22Rv1 (cell line): ENCODE results near the gene RAVER1.

ENCODE experiments used
- H3K27ac ChIP-seq: fragments of 450-650 bp; 2 replicates; pipeline ENCODE4 v1.5.1; 2017
- CTCF ChIP-seq: fragments of 450-650 bp; IDR thresholded peaks from 2 replicates; pipeline ENCODE4 v1.5.1; 2017; ENCODE audit warnings: mild to moderate bottlenecking
- ZFX ChIP-seq: fragments of 450-650 bp; IDR thresholded peaks from 2 replicates; pipeline ENCODE4 v1.6.1; 2017; ENCODE audit warnings: antibody characterized with exemption, borderline replicate concordance

The RAVER1 gene

GRCh38 chr19:10329555-10329954, 3.8 kb downstream of the RAVER1 start:
- H3K27ac ChIP-seq = no peak overlapping the region
- TF ChIP-seq ZFX (no peak), CTCF (no peak)

GRCh38 chr19:10328558-10329429, 4.5 kb downstream of the RAVER1 start:
- H3K27ac ChIP-seq = no peak overlapping the region
- TF ChIP-seq ZFX = no peak
- no peak for TF ChIP-seq CTCF

- no peak overlapping the region for H3K27ac ChIP-seq
- no peak for TF ChIP-seq CTCF
These were observed 5.5 kb downstream of the RAVER1 start for GRCh38 chr19:10327793-10328192.

- TF ChIP-seq ZFX (no peak), CTCF (no peak)
- no peak overlapping the region for H3K27ac ChIP-seq
These were observed 7.6 kb downstream of the RAVER1 start for GRCh38 chr19:10325732-10326131.

- H3K27ac ChIP-seq = no peak overlapping the region
- TF ChIP-seq ZFX (no peak), CTCF (no peak)
These were observed 11.2 kb downstream of the RAVER1 start for GRCh38 chr19:10321874-10322835.

- no peak overlapping the region for H3K27ac ChIP-seq
- no peak for TF ChIP-seq ZFX
- no peak for TF ChIP-seq CTCF
These were observed 11.9 kb downstream of the RAVER1 start for GRCh38 chr19:10321417-10321797.
